Inferior parietal cortex (tissue), 1 donor: ENCODE measurements around the gene TIMM23.

ENCODE experiments used
- DNase-seq: peaks from one replicate; pipeline ENCODE4 v3.0.0-alpha.2; 2016; ENCODE audit errors: extremely low spot score

TIMM23 gene

DNA sequence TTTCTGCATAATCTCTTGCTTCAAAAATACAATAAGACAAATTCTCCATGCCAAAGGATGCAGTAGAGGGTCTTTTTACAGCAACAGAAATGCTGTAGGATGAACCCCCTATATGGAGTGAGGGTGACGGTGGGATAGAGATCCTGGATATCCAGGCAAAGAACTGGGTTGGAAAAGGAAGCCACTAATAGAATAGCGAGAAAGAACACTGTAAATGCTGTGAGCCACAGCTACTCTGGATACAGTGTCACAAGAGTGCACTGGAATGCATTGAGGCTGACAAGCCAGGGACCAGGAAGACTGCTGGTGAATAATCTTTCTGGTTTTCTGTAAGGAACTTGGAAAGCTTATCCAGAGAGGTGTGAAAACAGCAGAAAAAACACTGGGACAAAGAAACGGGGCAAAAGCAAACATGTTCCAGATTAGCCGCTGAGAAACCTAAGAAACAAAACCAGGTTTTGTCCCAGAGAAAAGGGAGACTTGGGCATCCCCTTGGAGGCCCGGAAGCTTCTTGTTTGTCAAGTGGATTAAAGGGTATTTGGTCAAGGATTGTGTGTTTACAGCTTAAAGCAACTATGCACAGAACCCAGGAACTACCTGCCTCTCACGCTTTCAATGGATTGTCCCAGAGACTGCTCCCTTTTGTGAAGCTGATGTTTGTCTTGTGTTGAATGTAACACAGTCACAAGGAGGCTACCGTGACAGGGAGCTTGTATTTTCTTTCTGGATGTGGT, 79.9 kb downstream of the TIMM23 start:
- DNase-seq: no peak

DNA sequence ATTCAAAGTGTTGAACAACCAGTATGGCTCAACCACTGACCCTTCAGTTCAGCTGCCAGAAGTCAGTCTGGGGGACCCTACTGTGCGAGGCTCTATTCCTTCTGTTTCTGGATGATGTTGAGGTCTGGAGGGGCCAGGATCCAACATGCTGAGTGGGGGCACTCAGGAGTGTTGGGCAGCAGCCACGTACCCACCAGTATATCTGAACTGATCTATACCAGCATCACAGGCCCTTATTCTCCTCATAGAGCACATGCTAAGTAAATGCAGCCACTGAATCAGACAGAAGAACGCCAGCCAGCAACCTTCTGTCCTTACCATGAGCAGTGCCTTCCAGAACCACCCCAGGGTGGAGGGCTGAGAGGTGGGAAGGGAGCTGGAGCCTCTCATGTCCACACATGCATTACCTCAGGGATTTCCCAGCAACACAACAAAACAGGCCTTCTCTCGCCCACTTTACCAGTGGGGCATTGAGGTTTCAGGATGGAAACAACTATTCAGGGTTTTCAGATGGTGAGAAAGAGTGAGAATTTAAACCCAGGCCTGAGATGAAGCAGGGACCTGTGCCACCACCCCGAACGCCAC, 80.6 kb downstream of the TIMM23 start:
- no peak for DNase-seq
